ENCODE measurements around the gene CCDC148. TPM values are rescaled to one million over a fixed set of nuclear protein-coding genes. Genes with fewer than 3 reads are reported as not detected.

Gene CCDC148
- polyA plus RNA-seq, 3 donors, result not detected

DNA sequence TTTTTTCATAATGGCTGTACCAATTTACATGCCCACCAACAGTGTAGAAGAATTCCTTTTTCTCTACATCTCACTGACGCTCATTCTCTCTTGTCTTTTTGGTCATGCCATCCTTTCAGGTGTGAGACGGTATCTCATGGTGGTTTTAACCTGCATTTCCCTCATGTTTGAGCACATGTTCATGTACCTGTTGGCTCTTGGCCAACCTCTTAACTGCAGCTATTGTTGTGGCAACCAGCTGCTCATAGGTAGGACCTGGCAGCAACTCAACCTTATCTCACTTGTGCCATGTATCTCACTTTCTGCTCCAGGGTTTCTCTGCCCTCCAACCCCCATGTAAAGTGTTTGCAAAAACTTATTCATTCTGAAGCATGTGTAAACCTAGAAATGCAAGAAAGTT is 187.4 kb downstream of the CCDC148 start:
- H3K4me1 Mint-ChIP-seq, result no peaks in the 10 kb centered on the region
- Histone ChIP-seq H3K9ac (ENCODE audit: insufficient read depth, low read length, poor library complexity, severe bottlenecking) (no peak overlapping the region), H3K27me3 (ENCODE audit: control insufficient read depth in 2 of 2, insufficient read depth in 2 of 2, low read length in 2 of 2) (no peaks in the 10 kb centered on the region), H2AFZ (ENCODE audit: insufficient read depth, low read depth, low read length, poor library complexity, severe bottlenecking) (no peak overlapping the region), H3K36me3 (replicated peaks in 1 of 2; ENCODE audit: control insufficient read depth in 1 of 2, insufficient read depth in 2 of 2, low read length in 2 of 2) (no peaks in the 10 kb centered on the region), H3K4me1 (ENCODE audit: control insufficient read depth in 1 of 2, insufficient read depth in 2 of 2, low read length in 2 of 2) (no peaks in the 10 kb centered on the region), H3K4me2 (replicated peaks; ENCODE audit: extremely low read depth, low read length, poor library complexity, severe bottlenecking) (no peak overlapping the region), H3K9me3 (replicated peaks in 1 of 2; ENCODE audit: control insufficient read depth in 1 of 2, insufficient read depth in 1 of 2, low read length in 2 of 2) (no peaks in the 10 kb centered on the region), H3K79me2 (ENCODE audit: insufficient read depth, low read length) (no peaks in the 10 kb centered on the region), H4K20me1 (ENCODE audit: insufficient read depth, low read length) (no peaks in the 10 kb centered on the region), H3K4me3 (replicated peaks in 1 of 3; ENCODE audit: low read depth in 2 of 3, low read length in 3 of 3) (no peak overlapping the region), H3K27ac (ENCODE audit: low read depth in 1 of 2, low read length in 2 of 2) (no peak overlapping the region)
- no peaks in the 10 kb centered on the region for H3K9me3 Mint-ChIP-seq
- no peaks in the 10 kb centered on the region for H3K36me3 Mint-ChIP-seq
- intact Hi-C loops (cut with micrococcal nuclease), result no loop called here
- 95% methylated on average over 2 of the region's 2 CpGs for WGBS (ENCODE audit: insufficient coverage)
- no peak overlapping the region for H3K27ac Mint-ChIP-seq
- TF ChIP-seq, protein P1, sequence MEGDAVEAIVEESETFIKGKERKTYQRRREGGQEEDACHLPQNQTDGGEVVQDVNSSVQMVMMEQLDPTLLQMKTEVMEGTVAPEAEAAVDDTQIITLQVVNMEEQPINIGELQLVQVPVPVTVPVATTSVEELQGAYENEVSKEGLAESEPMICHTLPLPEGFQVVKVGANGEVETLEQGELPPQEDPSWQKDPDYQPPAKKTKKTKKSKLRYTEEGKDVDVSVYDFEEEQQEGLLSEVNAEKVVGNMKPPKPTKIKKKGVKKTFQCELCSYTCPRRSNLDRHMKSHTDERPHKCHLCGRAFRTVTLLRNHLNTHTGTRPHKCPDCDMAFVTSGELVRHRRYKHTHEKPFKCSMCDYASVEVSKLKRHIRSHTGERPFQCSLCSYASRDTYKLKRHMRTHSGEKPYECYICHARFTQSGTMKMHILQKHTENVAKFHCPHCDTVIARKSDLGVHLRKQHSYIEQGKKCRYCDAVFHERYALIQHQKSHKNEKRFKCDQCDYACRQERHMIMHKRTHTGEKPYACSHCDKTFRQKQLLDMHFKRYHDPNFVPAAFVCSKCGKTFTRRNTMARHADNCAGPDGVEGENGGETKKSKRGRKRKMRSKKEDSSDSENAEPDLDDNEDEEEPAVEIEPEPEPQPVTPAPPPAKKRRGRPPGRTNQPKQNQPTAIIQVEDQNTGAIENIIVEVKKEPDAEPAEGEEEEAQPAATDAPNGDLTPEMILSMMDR (IDR thresholded peaks at IDR 0.05), result no peak
- no peak for DNase-seq
- H3K4me3 Mint-ChIP-seq, result no peak overlapping the region
- peaks cover 0 to 3% (median 0%) of the 10 kb centered on the region in 3 donors for H3K27me3 Mint-ChIP-seq (ENCODE audit: low read depth in 3 of 3)

GRCh38 chr2:158266111-158266510 is 190.4 kb downstream of the CCDC148 start:
- Mint-ChIP-seq H3K4me1 (no peaks in the 10 kb centered on the region), H3K36me3 (no peaks in the 10 kb centered on the region), H3K9me3 (peaks cover 0 to 6% (median 0%) of the 10 kb centered on the region in 7 donors), H3K27ac (peak overlapping the region in 1 of 7 donors; percentile 42), H3K4me3 (no peak overlapping the region), H3K27me3 (ENCODE audit: low read depth in 3 of 3) (peaks cover 0 to 5% (median 0%) of the 10 kb centered on the region in 3 donors)
- no peaks in the 10 kb centered on the region for H3K36me3 ChIP-seq (replicated peaks in 1 of 2; ENCODE audit: control insufficient read depth in 1 of 2, insufficient read depth in 2 of 2, low read length in 2 of 2)
- no peaks in the 10 kb centered on the region for H3K79me2 ChIP-seq (ENCODE audit: insufficient read depth, low read length)
- H3K4me3 ChIP-seq (replicated peaks in 1 of 3; ENCODE audit: low read depth in 2 of 3, low read length in 3 of 3), result no peak overlapping the region
- H3K27ac ChIP-seq (ENCODE audit: low read depth in 1 of 2, low read length in 2 of 2), result no peak overlapping the region
- no peaks in the 10 kb centered on the region for H3K27me3 ChIP-seq (ENCODE audit: control insufficient read depth in 2 of 2, insufficient read depth in 2 of 2, low read length in 2 of 2)
- H3K9me3 ChIP-seq (replicated peaks in 1 of 2; ENCODE audit: control insufficient read depth in 1 of 2, insufficient read depth in 1 of 2, low read length in 2 of 2), result no peaks in the 10 kb centered on the region
- TF ChIP-seq, protein P1 (IDR thresholded peaks at IDR 0.05), result no peak
- no peaks in the 10 kb centered on the region for H3K4me1 ChIP-seq (ENCODE audit: control insufficient read depth in 1 of 2, insufficient read depth in 2 of 2, low read length in 2 of 2)
- DNase-seq, result no peak
- no peak overlapping the region for H3K4me2 ChIP-seq (replicated peaks; ENCODE audit: extremely low read depth, low read length, poor library complexity, severe bottlenecking)
- no peak overlapping the region for H3K9ac ChIP-seq (ENCODE audit: insufficient read depth, low read length, poor library complexity, severe bottlenecking)
- WGBS (ENCODE audit: insufficient coverage), result 95% methylated on average over 2 of the region's 2 CpGs
- intact Hi-C loops (cut with micrococcal nuclease), result no loop called here
- H4K20me1 ChIP-seq (ENCODE audit: insufficient read depth, low read length), result no peaks in the 10 kb centered on the region
- no peak overlapping the region for H2AFZ ChIP-seq (ENCODE audit: insufficient read depth, low read depth, low read length, poor library complexity, severe bottlenecking)
